Measurements from ENCODE around the gene PAGE2B.

The PAGE2B gene

DNA sequence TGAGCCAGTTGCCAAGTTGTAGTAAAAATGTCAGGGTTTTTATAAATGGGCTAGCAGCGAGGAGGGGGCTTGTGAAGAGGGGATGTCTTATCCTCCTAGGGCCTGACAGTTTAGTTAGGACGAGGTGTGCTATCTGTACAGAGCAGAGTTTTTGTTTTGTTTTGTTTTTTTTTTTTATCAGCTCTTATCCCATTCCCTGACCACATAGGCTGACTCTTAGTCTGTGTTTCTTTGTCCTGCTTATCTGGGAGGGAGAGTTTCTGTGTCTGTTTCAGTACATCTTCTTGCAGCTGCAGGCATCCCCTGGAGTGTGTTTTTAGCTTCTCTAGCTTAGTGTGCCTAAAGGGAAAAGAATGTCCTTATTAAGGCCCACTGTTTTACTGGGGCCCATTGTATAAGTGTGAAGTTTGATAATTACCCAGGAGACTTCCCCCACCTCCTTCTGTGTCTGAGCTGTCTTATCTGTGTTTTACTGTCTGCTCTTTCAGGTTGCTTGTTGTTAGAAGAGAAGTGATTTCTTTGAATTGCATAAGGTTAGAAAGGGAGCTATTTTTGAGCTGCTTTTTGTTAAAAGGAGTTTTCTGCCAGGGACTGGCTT is 46.0 kb downstream of the PAGE2B start:
- Histone ChIP-seq H3K79me2 (ENCODE audit: insufficient read depth, low read length) (no peaks in the 10 kb centered on the region), H3K27me3 (ENCODE audit: low read length) (no peaks in the 10 kb centered on the region), H3K36me3 (ENCODE audit: low read length) (no peaks in the 10 kb centered on the region), H3K9me3 (ENCODE audit: insufficient read depth, low read length) (no peaks in the 10 kb centered on the region), H3K27ac (ENCODE audit: low read depth, low read length) (no peak overlapping the region), H3F3A (ENCODE audit: insufficient read depth) (no peaks in the 10 kb centered on the region), H3K4me3 (ENCODE audit: insufficient read depth, low read length, poor library complexity, severe bottlenecking) (no peak overlapping the region), H4K20me1 (ENCODE audit: low read depth, low read length) (no peaks in the 10 kb centered on the region), H2AFZ (ENCODE audit: low read depth, low read length, severe bottlenecking) (no peak overlapping the region), H3K9ac (ENCODE audit: low read length) (no peak overlapping the region), H3K9me2 (replicated peaks; ENCODE audit: insufficient read depth, low read length) (no peaks in the 10 kb centered on the region), H3K4me2 (ENCODE audit: low read depth, low read length, poor library complexity, severe bottlenecking) (no peak overlapping the region)
- TF ChIP-seq EZH2phosphoT487 (conservative IDR thresholded peaks at IDR 0.05; ENCODE audit: low read length), result no peak
- TF ChIP-seq, protein P1, sequence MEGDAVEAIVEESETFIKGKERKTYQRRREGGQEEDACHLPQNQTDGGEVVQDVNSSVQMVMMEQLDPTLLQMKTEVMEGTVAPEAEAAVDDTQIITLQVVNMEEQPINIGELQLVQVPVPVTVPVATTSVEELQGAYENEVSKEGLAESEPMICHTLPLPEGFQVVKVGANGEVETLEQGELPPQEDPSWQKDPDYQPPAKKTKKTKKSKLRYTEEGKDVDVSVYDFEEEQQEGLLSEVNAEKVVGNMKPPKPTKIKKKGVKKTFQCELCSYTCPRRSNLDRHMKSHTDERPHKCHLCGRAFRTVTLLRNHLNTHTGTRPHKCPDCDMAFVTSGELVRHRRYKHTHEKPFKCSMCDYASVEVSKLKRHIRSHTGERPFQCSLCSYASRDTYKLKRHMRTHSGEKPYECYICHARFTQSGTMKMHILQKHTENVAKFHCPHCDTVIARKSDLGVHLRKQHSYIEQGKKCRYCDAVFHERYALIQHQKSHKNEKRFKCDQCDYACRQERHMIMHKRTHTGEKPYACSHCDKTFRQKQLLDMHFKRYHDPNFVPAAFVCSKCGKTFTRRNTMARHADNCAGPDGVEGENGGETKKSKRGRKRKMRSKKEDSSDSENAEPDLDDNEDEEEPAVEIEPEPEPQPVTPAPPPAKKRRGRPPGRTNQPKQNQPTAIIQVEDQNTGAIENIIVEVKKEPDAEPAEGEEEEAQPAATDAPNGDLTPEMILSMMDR (IDR thresholded peaks at IDR 0.05; ENCODE audit: insufficient read depth, low read length, poor library complexity, severe bottlenecking), result no peak

DNA sequence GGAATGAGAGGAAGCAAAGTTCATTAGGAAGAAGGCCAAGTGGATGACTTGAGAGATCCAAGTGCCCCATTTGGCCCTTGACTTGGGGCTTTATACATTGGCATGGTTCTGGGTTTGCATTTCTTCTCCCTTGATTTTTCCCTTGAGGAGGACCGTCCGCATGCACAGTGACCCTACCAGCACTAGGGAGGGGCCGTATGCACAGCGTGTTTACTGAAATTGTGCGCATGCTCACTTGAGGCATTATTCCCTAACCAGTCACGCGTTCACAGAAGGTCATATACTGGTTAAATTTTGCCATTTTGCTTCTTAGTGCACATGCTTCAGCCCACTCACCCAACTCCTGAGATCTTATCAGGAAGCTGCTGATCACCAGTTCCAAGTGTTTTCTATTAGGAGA is 49.1 kb downstream of the PAGE2B start:
- Histone ChIP-seq H3K4me3 (ENCODE audit: insufficient read depth, low read length, poor library complexity, severe bottlenecking) (no peak overlapping the region), H3K27me3 (ENCODE audit: low read length) (no peaks in the 10 kb centered on the region), H4K20me1 (ENCODE audit: low read depth, low read length) (no peaks in the 10 kb centered on the region), H3K9ac (ENCODE audit: low read length) (no peak overlapping the region), H3K9me2 (replicated peaks; ENCODE audit: insufficient read depth, low read length) (no peaks in the 10 kb centered on the region), H3K4me2 (ENCODE audit: low read depth, low read length, poor library complexity, severe bottlenecking) (no peak overlapping the region), H3F3A (ENCODE audit: insufficient read depth) (no peaks in the 10 kb centered on the region), H2AFZ (ENCODE audit: low read depth, low read length, severe bottlenecking) (no peak overlapping the region), H3K9me3 (ENCODE audit: insufficient read depth, low read length) (no peaks in the 10 kb centered on the region), H3K27ac (ENCODE audit: low read depth, low read length) (no peak overlapping the region), H3K36me3 (ENCODE audit: low read length) (no peaks in the 10 kb centered on the region), H3K79me2 (ENCODE audit: insufficient read depth, low read length) (no peaks in the 10 kb centered on the region)
- TF ChIP-seq EZH2phosphoT487 (conservative IDR thresholded peaks at IDR 0.05; ENCODE audit: low read length), result no peak
- TF ChIP-seq, protein P1 (IDR thresholded peaks at IDR 0.05; ENCODE audit: insufficient read depth, low read length, poor library complexity, severe bottlenecking), result no peak

DNA sequence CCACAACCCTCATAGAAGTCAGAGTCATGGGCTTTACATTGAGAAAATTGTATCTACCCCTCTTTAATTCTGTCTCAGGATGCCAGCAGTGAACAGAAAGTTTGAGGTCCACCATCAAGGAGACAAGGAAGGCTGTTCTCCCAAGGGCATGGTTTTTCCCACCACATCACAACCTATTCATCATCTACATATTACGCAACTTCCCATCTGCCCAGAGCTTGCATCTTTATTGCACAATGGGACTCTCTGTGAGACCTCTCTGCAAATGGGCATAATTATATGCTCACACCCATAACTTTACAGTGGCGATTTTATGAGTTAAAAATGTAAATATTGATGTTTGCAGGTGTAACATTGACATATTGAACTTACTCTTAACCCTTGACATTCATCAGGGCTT is 52.9 kb downstream of the PAGE2B start:
- Histone ChIP-seq H3K36me3 (ENCODE audit: low read length) (no peaks in the 10 kb centered on the region), H4K20me1 (ENCODE audit: low read depth, low read length) (no peaks in the 10 kb centered on the region), H3K27me3 (ENCODE audit: low read length) (no peaks in the 10 kb centered on the region), H3K9ac (ENCODE audit: low read length) (no peak overlapping the region), H3K79me2 (ENCODE audit: insufficient read depth, low read length) (no peaks in the 10 kb centered on the region), H2AFZ (ENCODE audit: low read depth, low read length, severe bottlenecking) (no peak overlapping the region), H3K4me2 (ENCODE audit: low read depth, low read length, poor library complexity, severe bottlenecking) (no peak overlapping the region), H3K9me2 (replicated peaks; ENCODE audit: insufficient read depth, low read length) (no peaks in the 10 kb centered on the region), H3K27ac (ENCODE audit: low read depth, low read length) (no peak overlapping the region), H3F3A (ENCODE audit: insufficient read depth) (no peaks in the 10 kb centered on the region), H3K9me3 (ENCODE audit: insufficient read depth, low read length) (no peaks in the 10 kb centered on the region), H3K4me3 (ENCODE audit: insufficient read depth, low read length, poor library complexity, severe bottlenecking) (no peak overlapping the region)
- TF ChIP-seq EZH2phosphoT487 (conservative IDR thresholded peaks at IDR 0.05; ENCODE audit: low read length), result no peak
- TF ChIP-seq, protein P1 (IDR thresholded peaks at IDR 0.05; ENCODE audit: insufficient read depth, low read length, poor library complexity, severe bottlenecking), result no peak

Measured in SU-DHL-6 (cell line).